HL-60 (cell line): ENCODE results near the gene CIAO3.
"Not testable (repeated sequence)": the region's sequence is repeated elsewhere in the genome, so short reads cannot be mapped to it uniquely, and the experiment has no call there.

ENCODE experiments used
- CTCF ChIP-seq: IDR thresholded peaks from one replicate; pipeline ENCODE4 v1.5.1; 2011; ENCODE audit warnings: low read length, control low read depth, inconsistent platforms; ENCODE audit not compliant: insufficient read depth
- GABPA ChIP-seq: IDR thresholded peaks from 2 replicates; pipeline ENCODE4 v1.6.1; 2012; ENCODE audit warnings: low read depth
- POLR2AphosphoS5 ChIP-seq: IDR thresholded peaks from 2 replicates; pipeline ENCODE4 v1.6.1; 2012; ENCODE audit warnings: low read depth
- SPI1 ChIP-seq: IDR thresholded peaks from 2 replicates; pipeline ENCODE4 v1.6.1; 2012; ENCODE audit warnings: low read depth, mild to moderate bottlenecking, borderline replicate concordance
- TF ChIP-seq, protein P1 (sequence below): IDR thresholded peaks from 2 replicates; pipeline ENCODE4 v1.6.1; 2012; ENCODE audit warnings: low read depth; ENCODE audit not compliant: insufficient replicate concordance

DNA sequence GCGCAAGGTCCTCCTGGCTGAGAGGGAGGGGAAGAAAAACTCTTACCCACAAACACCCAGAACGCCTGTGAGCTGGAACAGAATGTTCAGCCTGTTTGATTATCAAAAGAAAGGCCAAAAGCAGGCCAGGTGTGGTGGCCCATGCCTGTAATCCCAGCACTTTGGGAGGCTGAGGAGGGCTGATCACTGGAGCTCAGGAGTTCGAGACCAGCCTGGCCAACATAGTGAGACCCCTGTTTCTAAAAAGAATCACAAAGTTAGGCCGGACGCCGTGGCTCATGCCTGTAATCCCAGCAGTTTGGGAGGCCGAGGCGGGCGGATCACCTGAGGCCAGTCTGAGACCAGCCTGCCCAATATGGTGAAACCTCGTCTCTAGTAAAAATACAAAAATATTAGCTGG lies 35.5 kb upstream of the CIAO3 start:
- TF ChIP-seq GABPA, POLR2AphosphoS5, CTCF, SPI1: not testable (repeated sequence)
- TF ChIP-seq, protein P1, sequence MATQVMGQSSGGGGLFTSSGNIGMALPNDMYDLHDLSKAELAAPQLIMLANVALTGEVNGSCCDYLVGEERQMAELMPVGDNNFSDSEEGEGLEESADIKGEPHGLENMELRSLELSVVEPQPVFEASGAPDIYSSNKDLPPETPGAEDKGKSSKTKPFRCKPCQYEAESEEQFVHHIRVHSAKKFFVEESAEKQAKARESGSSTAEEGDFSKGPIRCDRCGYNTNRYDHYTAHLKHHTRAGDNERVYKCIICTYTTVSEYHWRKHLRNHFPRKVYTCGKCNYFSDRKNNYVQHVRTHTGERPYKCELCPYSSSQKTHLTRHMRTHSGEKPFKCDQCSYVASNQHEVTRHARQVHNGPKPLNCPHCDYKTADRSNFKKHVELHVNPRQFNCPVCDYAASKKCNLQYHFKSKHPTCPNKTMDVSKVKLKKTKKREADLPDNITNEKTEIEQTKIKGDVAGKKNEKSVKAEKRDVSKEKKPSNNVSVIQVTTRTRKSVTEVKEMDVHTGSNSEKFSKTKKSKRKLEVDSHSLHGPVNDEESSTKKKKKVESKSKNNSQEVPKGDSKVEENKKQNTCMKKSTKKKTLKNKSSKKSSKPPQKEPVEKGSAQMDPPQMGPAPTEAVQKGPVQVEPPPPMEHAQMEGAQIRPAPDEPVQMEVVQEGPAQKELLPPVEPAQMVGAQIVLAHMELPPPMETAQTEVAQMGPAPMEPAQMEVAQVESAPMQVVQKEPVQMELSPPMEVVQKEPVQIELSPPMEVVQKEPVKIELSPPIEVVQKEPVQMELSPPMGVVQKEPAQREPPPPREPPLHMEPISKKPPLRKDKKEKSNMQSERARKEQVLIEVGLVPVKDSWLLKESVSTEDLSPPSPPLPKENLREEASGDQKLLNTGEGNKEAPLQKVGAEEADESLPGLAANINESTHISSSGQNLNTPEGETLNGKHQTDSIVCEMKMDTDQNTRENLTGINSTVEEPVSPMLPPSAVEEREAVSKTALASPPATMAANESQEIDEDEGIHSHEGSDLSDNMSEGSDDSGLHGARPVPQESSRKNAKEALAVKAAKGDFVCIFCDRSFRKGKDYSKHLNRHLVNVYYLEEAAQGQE = not testable (repeated sequence)
